Keratinocyte (primary cell): ENCODE measurements around the gene SPRED3. TPM values are rescaled to one million over a fixed set of nuclear protein-coding genes. Genes with fewer than 3 reads are reported as not detected.

Experiments used
- DNase-seq: peaks from one replicate; pipeline ENCODE4 v3.0.0-alpha.2; 2011; ENCODE audit warnings: low read depth, missing footprints, low spot score
- FAIRE-seq: peaks from 2 replicates; lab custom pipeline; 2011; peaks lifted over from hg19 to GRCh38; lab: Jason Lieb, UNC
- H2AFZ ChIP-seq: 2 replicates; pipeline ENCODE4 v1.6.0; 2012; ENCODE audit warnings: low read length, control low read depth, inconsistent platforms; ENCODE audit not compliant: control insufficient read depth
- H3K27ac ChIP-seq: 2 replicates; pipeline ENCODE4 v1.5.1; 2011; ENCODE audit warnings: low read length; ENCODE audit not compliant: control insufficient read depth, insufficient read depth
- H3K27me3 ChIP-seq: 3 replicates; pipeline ENCODE4 v1.6.0; 2011; ENCODE audit warnings: low read length; ENCODE audit not compliant: control insufficient read depth, insufficient read depth; ENCODE audit errors: extremely low read depth
- H3K36me3 ChIP-seq, 2 experiments: 2 replicates in 1 of 2; 3 replicates in 1 of 2; pipeline ENCODE4 v1.5.1; 2011; ENCODE audit warnings: low read length in 2 of 2, mild to moderate bottlenecking in 1 of 2; ENCODE audit not compliant: control insufficient read depth in 2 of 2, insufficient read depth in 2 of 2; ENCODE audit errors: extremely low read depth in 1 of 2
- H3K4me1 ChIP-seq: 3 replicates; pipeline ENCODE4 v1.5.1; 2011; ENCODE audit warnings: low read length; ENCODE audit not compliant: control insufficient read depth, insufficient read depth; ENCODE audit errors: extremely low read depth
- H3K4me2 ChIP-seq: 3 replicates; pipeline ENCODE4 v1.6.0; 2011; ENCODE audit warnings: low read depth, low read length; ENCODE audit not compliant: control insufficient read depth, insufficient read depth; ENCODE audit errors: extremely low read depth
- H3K4me3 ChIP-seq, 3 experiments: fragments of 200-600 bp in 1 of 3; sonication (generic) in 1 of 3; 2 replicates in 2 of 3; 3 replicates in 1 of 3; pipeline ENCODE4 v1.5.1; 2011 to 2016; ENCODE audit warnings: low read length in 3 of 3, mild to moderate bottlenecking in 3 of 3, control low read depth in 2 of 3, inconsistent platforms in 1 of 3, low read depth in 1 of 3, mixed read lengths in 1 of 3, mixed run types in 1 of 3, moderate library complexity in 1 of 3; ENCODE audit not compliant: control insufficient read depth in 2 of 3, insufficient read depth in 2 of 3; ENCODE audit errors: extremely low read depth in 1 of 3
- H3K79me2 ChIP-seq: 2 replicates; pipeline ENCODE4 v1.6.0; 2012; ENCODE audit warnings: low read length; ENCODE audit not compliant: control insufficient read depth, insufficient read depth
- H3K9ac ChIP-seq: 3 replicates; pipeline ENCODE4 v1.6.0; 2011; ENCODE audit warnings: low read length; ENCODE audit not compliant: control insufficient read depth, insufficient read depth; ENCODE audit errors: extremely low read depth
- H3K9me1 ChIP-seq: 3 replicates; pipeline ENCODE4 v1.6.0; 2011; ENCODE audit warnings: low read length; ENCODE audit not compliant: control insufficient read depth, insufficient read depth; ENCODE audit errors: extremely low read depth
- H3K9me3 ChIP-seq: 2 replicates; pipeline ENCODE4 v1.5.1; 2012; ENCODE audit warnings: low read depth, low read length; ENCODE audit not compliant: control insufficient read depth
- H4K20me1 ChIP-seq: 3 replicates; pipeline ENCODE4 v1.6.0; 2011; ENCODE audit warnings: low read length; ENCODE audit not compliant: control insufficient read depth, insufficient read depth; ENCODE audit errors: extremely low read depth
- EZH2 ChIP-seq: IDR thresholded peaks from one replicate; pipeline ENCODE4 v1.6.1; 2012; ENCODE audit warnings: inconsistent platforms, mild to moderate bottlenecking, low read length, moderate library complexity
- dilution Hi-C: fragments of 300-500 bp; cut with MboI; formaldehyde crosslinking; loops from one replicate; pipeline ENCODE4 v1.7.0; 2020; ENCODE audit warnings: low sequenced_read_pairs; ENCODE audit not compliant: extremely low pct_ligation_motif_present
- polyA plus RNA-seq, 5 experiments: library from polyadenylated mRNA; depleted of rRNA in 3 of 5; stranded (reverse) in 3 of 5; stranded (forward) in 1 of 5; unstranded in 1 of 5; fragments of >200 nt; gene quantifications; 1 replicate in 1 of 5; 2 replicates in 3 of 5; 3 replicates in 1 of 5; pipeline versions ENCODE4 v1.2.1 to v1.2.3, GENCODE V29; 2011 to 2012; ENCODE audit warnings: missing spikeins in 2 of 5, low read depth in 1 of 5, low replicate concordance in 1 of 5
- TF ChIP-seq, protein P1 (sequence below), 3 experiments: IDR thresholded peaks in 1 of 3; conservative IDR thresholded peaks in 1 of 3; optimal IDR thresholded peaks in 1 of 3; 2 replicates in 2 of 3; 3 replicates in 1 of 3; pipeline versions ENCODE3 to v1.5.1; 2011; ENCODE audit warnings: low read length in 3 of 3, mild to moderate bottlenecking in 3 of 3, moderate library complexity in 2 of 3, control low read depth in 1 of 3, inconsistent platforms in 1 of 3; ENCODE audit not compliant: insufficient read depth in 2 of 3; ENCODE audit errors: extremely low read depth in 1 of 3

Gene SPRED3
- polyA plus RNA-seq, 1 donor (not counting 4 experiments of a cell fraction or from before 2014, with no cell fraction given) = 2.6 TPM

DNA sequence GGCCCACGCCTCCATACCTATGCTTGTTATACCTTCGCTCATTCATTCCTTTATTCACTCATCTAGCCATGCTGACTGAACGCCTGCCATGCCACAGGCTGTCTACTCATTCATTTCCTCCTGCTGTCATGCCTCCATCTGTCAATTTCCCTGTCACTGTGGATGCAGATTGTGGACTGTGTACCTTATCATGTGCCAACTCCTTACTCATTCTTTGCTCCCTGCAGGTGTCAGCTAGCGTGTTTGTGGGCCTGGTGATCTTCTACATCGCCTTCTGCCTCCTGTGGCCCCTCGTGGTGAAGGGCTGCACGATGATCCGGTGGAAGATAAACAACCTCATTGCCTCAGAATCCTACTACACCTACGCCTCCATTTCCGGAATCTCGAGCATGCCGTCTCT, 18.2 kb upstream of the SPRED3 start:
- FAIRE-seq = no peak
- Histone ChIP-seq H3K27ac (no peak overlapping the region), H4K20me1 (no peaks in the 10 kb centered on the region), H3K9ac (no peak overlapping the region), H3K9me1 (no peaks in the 10 kb centered on the region), H3K4me1 (no peaks in the 10 kb centered on the region), H3K27me3 (no peaks in the 10 kb centered on the region), H3K4me2 (no peak overlapping the region), H3K79me2 (peaks cover 6% of the 10 kb centered on the region), H2AFZ (no peak overlapping the region), H3K36me3 (no peaks in the 10 kb centered on the region), H3K4me3 (no peak overlapping the region), H3K9me3 (no peaks in the 10 kb centered on the region)
- no peak for DNase-seq
- dilution Hi-C loops = no loop called here
- TF ChIP-seq, protein P1, sequence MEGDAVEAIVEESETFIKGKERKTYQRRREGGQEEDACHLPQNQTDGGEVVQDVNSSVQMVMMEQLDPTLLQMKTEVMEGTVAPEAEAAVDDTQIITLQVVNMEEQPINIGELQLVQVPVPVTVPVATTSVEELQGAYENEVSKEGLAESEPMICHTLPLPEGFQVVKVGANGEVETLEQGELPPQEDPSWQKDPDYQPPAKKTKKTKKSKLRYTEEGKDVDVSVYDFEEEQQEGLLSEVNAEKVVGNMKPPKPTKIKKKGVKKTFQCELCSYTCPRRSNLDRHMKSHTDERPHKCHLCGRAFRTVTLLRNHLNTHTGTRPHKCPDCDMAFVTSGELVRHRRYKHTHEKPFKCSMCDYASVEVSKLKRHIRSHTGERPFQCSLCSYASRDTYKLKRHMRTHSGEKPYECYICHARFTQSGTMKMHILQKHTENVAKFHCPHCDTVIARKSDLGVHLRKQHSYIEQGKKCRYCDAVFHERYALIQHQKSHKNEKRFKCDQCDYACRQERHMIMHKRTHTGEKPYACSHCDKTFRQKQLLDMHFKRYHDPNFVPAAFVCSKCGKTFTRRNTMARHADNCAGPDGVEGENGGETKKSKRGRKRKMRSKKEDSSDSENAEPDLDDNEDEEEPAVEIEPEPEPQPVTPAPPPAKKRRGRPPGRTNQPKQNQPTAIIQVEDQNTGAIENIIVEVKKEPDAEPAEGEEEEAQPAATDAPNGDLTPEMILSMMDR (optimal IDR thresholded peaks at IDR 0.05 in 1 of 3, IDR thresholded peaks at IDR 0.05 in 1 of 3, conservative IDR thresholded peaks at IDR 0.05 in 1 of 3; ENCODE audit: extremely low read depth in 1 of 3, insufficient read depth in 2 of 3, low read length in 3 of 3) = no peak
- TF ChIP-seq EZH2 = no peak

DNA sequence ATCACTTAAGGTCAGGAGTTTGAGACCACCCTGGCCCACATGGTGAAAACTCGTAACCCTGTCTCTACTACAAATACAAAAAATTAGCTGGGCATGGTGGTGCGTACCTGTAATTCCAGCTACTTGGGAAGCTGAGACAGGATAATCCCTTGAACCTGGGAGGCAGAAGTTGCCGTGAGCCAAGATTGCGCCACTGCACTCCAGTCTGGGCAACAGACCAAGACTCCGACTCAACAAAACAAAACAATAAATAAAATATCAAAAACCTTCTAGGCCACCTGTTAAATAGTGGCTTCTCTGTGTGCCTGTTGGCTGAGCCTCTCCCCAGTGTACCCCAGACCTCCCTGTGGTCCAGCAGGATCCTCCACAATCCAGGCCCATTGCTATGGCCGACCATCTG, 17.4 kb upstream of the SPRED3 start:
- Histone ChIP-seq H4K20me1 (no peaks in the 10 kb centered on the region), H3K9me1 (no peaks in the 10 kb centered on the region), H3K9me3 (no peaks in the 10 kb centered on the region), H3K27ac (no peak overlapping the region), H3K9ac (no peak overlapping the region), H3K4me1 (peaks cover 7% of the 10 kb centered on the region), H3K79me2 (peaks cover 14% of the 10 kb centered on the region), H3K4me2 (no peak overlapping the region), H3K27me3 (no peaks in the 10 kb centered on the region), H2AFZ (no peak overlapping the region), H3K36me3 (no peaks in the 10 kb centered on the region), H3K4me3 (no peak overlapping the region)
- no peak for FAIRE-seq
- TF ChIP-seq, protein P1 (optimal IDR thresholded peaks at IDR 0.05 in 1 of 3, IDR thresholded peaks at IDR 0.05 in 1 of 3, conservative IDR thresholded peaks at IDR 0.05 in 1 of 3; ENCODE audit: extremely low read depth in 1 of 3, insufficient read depth in 2 of 3, low read length in 3 of 3) = no peak
- TF ChIP-seq EZH2 = no peak
- dilution Hi-C loops = no loop called here
- DNase-seq = no peak
